ENCODE measurements around the gene KRT77. TPM values are rescaled to one million over a fixed set of nuclear protein-coding genes. Genes with fewer than 3 reads are reported as not detected.

Gene KRT77
- total RNA-seq, 1 donor = not detected

- Histone ChIP-seq H3K27me3 (ENCODE audit: insufficient read depth, low read length) (peaks cover 42% of the 10 kb centered on the region), H2AFZ (ENCODE audit: low read length) (no peak overlapping the region), H3K4me2 (ENCODE audit: insufficient read depth, low read length) (no peak overlapping the region), H3K79me2 (ENCODE audit: insufficient read depth, low read length) (no peaks in the 10 kb centered on the region), H3K4me3 (ENCODE audit: insufficient read depth, low read length) (no peak overlapping the region), H3K36me3 (ENCODE audit: insufficient read depth, low read length) (no peaks in the 10 kb centered on the region), H3K4me1 (ENCODE audit: insufficient read depth, low read length) (no peaks in the 10 kb centered on the region), H3K9me3 (ENCODE audit: low read depth, low read length) (no peaks in the 10 kb centered on the region), H3K27ac (ENCODE audit: low read depth, low read length) (no peak overlapping the region), H4K20me1 (ENCODE audit: insufficient read depth, low read length) (no peaks in the 10 kb centered on the region)
- DNase-seq (ENCODE audit: insufficient read length, low spot score, missing footprints) = no peak
- TF ChIP-seq CTCF (IDR thresholded peaks at IDR 0.05; ENCODE audit: extremely low read depth, low read depth, low read length) = no peak
Observed at GRCh38 chr12:52644078-52644415, 59.3 kb downstream of the KRT77 start.

DNA sequence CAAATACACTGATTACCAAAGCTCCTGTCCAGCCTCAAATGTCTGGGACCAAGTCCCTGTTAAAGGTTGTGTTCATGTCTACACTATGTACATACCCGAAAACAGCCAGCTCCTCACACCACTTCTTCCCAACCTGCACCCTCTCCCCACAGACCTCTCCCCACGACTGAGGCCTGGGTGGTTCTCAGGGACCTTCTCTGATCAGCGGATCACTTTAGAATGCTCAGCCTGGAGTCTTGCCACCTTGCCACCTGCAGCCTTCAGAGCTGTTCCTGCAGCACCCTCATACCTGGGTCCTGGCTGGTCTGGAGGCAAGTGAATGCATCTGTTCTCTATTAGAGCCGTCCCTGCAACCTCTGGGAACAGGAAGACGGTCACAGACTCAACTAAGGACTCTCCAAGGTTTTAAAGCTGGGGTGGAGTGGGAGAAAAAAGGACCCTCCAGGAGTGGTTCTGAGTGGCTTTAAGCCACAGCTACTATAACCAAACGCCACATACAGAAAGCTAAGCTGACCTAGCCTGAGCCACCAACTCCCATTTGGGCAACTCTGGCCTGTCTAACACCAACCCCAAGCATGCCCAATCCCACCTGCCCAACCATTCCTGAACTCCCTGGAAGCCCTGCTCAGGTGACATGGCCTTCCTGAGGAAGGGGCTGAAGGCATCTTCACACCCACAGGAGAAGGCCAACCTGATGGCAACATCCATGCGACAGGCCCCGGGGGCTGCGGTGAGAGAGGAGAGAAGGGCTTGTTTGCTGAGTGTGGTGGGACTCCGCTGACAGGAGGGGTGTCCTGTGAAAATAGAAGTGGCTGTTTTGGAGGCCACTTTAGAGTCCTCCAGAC is 59.9 kb downstream of the KRT77 start:
- DNase-seq (ENCODE audit: insufficient read length, low spot score, missing footprints) = no peak
- Histone ChIP-seq H3K4me1 (ENCODE audit: insufficient read depth, low read length) (no peaks in the 10 kb centered on the region), H3K27me3 (ENCODE audit: insufficient read depth, low read length) (peaks cover 44% of the 10 kb centered on the region), H3K9me3 (ENCODE audit: low read depth, low read length) (no peaks in the 10 kb centered on the region), H2AFZ (ENCODE audit: low read length) (no peak overlapping the region), H3K4me2 (ENCODE audit: insufficient read depth, low read length) (no peak overlapping the region), H3K27ac (ENCODE audit: low read depth, low read length) (no peak overlapping the region), H3K4me3 (ENCODE audit: insufficient read depth, low read length) (no peak overlapping the region), H4K20me1 (ENCODE audit: insufficient read depth, low read length) (no peaks in the 10 kb centered on the region), H3K36me3 (ENCODE audit: insufficient read depth, low read length) (no peaks in the 10 kb centered on the region), H3K79me2 (ENCODE audit: insufficient read depth, low read length) (no peaks in the 10 kb centered on the region)
- TF ChIP-seq CTCF (IDR thresholded peaks at IDR 0.05; ENCODE audit: extremely low read depth, low read depth, low read length) = no peak

GRCh38 chr12:52641468-52641867 is 61.9 kb downstream of the KRT77 start:
- Histone ChIP-seq H3K36me3 (ENCODE audit: insufficient read depth, low read length) (no peaks in the 10 kb centered on the region), H3K27me3 (ENCODE audit: insufficient read depth, low read length) (peaks cover 51% of the 10 kb centered on the region), H3K4me2 (ENCODE audit: insufficient read depth, low read length) (no peak overlapping the region), H3K4me1 (ENCODE audit: insufficient read depth, low read length) (no peaks in the 10 kb centered on the region), H3K27ac (ENCODE audit: low read depth, low read length) (no peak overlapping the region), H2AFZ (ENCODE audit: low read length) (no peak overlapping the region), H3K4me3 (ENCODE audit: insufficient read depth, low read length) (no peak overlapping the region), H3K9me3 (ENCODE audit: low read depth, low read length) (no peaks in the 10 kb centered on the region), H4K20me1 (ENCODE audit: insufficient read depth, low read length) (no peaks in the 10 kb centered on the region), H3K79me2 (ENCODE audit: insufficient read depth, low read length) (no peaks in the 10 kb centered on the region)
- no peak for DNase-seq (ENCODE audit: insufficient read length, low spot score, missing footprints)
- no peak for TF ChIP-seq CTCF (IDR thresholded peaks at IDR 0.05; ENCODE audit: extremely low read depth, low read depth, low read length)

Other genes starting within 250 kb of the KRT77 start
- not detected in 2 replicates for gene KRT6C, start 229.7 kb downstream of the KRT77 start, total RNA-seq
- under 0.01 and 0.72 TPM in 2 replicates for gene KRT6A, start 210.3 kb downstream of the KRT77 start, total RNA-seq
- gene KRT5, start 183.1 kb downstream of the KRT77 start, total RNA-seq = 0.36 TPM in 1 of 2 replicates, not detected in the other
- not detected in 2 replicates for gene KRT71, start 150.4 kb downstream of the KRT77 start, total RNA-seq
- not detected in 2 replicates for gene KRT74, start 129.7 kb downstream of the KRT77 start, total RNA-seq
- not detected in 2 replicates for gene KRT72, start 102.1 kb downstream of the KRT77 start, total RNA-seq
- not detected in 2 replicates for gene KRT73, start 85.0 kb downstream of the KRT77 start, total RNA-seq
- not detected in 2 replicates for gene KRT2, start 51.3 kb downstream of the KRT77 start, total RNA-seq
- gene KRT1, start 23.1 kb downstream of the KRT77 start, total RNA-seq = not detected in 2 replicates
- not detected in 2 replicates for gene KRT76, start 73.8 kb upstream of the KRT77 start, total RNA-seq
- not detected in 2 replicates for gene KRT3, start 92.6 kb upstream of the KRT77 start, total RNA-seq
- gene KRT4, start 110.6 kb upstream of the KRT77 start, total RNA-seq = not detected in 2 replicates
- gene KRT79, start 130.8 kb upstream of the KRT77 start, total RNA-seq = not detected in 2 replicates
- gene KRT78, start 145.5 kb upstream of the KRT77 start, total RNA-seq = not detected in 2 replicates
- 2.9 and 5.1 TPM in 2 replicates for gene KRT8, start 201.6 kb upstream of the KRT77 start, total RNA-seq
- 22.4 and 61.9 TPM in 2 replicates for gene KRT18, start 245.6 kb upstream of the KRT77 start, total RNA-seq

All from osteoblast (primary cell).